NCI-H2029 treated with DMSO at 0.1 percent for 48 hours (cell line): Measurements from ENCODE around the gene COL11A1.
"Not testable (repeated sequence)": the region's sequence is repeated elsewhere in the genome, so short reads cannot be mapped to it uniquely, and the experiment has no call there.

Source experiments
- DNase-seq: peaks from one replicate; lab custom pipeline; 2025; lab: John Stamatoyannopoulos, UW

COL11A1 gene

GRCh38 chr1:103108376-103109150 lies at the start of gene COL11A1:
COL11A1 (minus strand) TSS chr1:103108522; CDS start chr1:103108178, 344 bp downstream.
- DNase-seq, result no peak

- DNase-seq, result no peak
These were observed 48.6 kb upstream of the COL11A1 start for GRCh38 chr1:103156966-103157365.

- DNase-seq, result no peak
These were observed 37.8 kb upstream of the COL11A1 start for GRCh38 chr1:103146166-103146565.

GRCh38 chr1:103145449-103145848 lies 37.1 kb upstream of the COL11A1 start:
- DNase-seq, result no peak

GRCh38 chr1:103144681-103145080 lies 36.4 kb upstream of the COL11A1 start:
- no peak for DNase-seq

- no peak for DNase-seq
These were observed 34.1 kb upstream of the COL11A1 start for GRCh38 chr1:103142461-103142860.

GRCh38 chr1:103129796-103130195 lies 21.5 kb upstream of the COL11A1 start:
- DNase-seq, result no peak

- no peak for DNase-seq
These were observed 20.9 kb upstream of the COL11A1 start for GRCh38 chr1:103129255-103129654.

- DNase-seq, result not testable (repeated sequence)
These were observed 19.9 kb upstream of the COL11A1 start for GRCh38 chr1:103128256-103128655.

- no peak for DNase-seq
These were observed 16.9 kb upstream of the COL11A1 start for GRCh38 chr1:103125219-103125618.

- no peak for DNase-seq
These were observed 14.8 kb upstream of the COL11A1 start for GRCh38 chr1:103122983-103123720.

GRCh38 chr1:103120981-103121380 lies 12.7 kb upstream of the COL11A1 start:
- DNase-seq, result no peak

GRCh38 chr1:103112546-103112945 lies 4.2 kb upstream of the COL11A1 start:
- no peak for DNase-seq

- no peak for DNase-seq
These were observed 3.6 kb upstream of the COL11A1 start for GRCh38 chr1:103111926-103112325.

- DNase-seq, result no peak
These were observed 2.4 kb upstream of the COL11A1 start for GRCh38 chr1:103110701-103111100.

- DNase-seq, result no peak
These were observed 1.1 kb upstream of the COL11A1 start for GRCh38 chr1:103109311-103109920.

- no peak for DNase-seq
These were observed 464 bp downstream of the COL11A1 start for GRCh38 chr1:103107741-103108375.

GRCh38 chr1:103106426-103107341 lies 1.6 kb downstream of the COL11A1 start:
- no peak for DNase-seq

- no peak for DNase-seq
These were observed 6.9 kb downstream of the COL11A1 start for GRCh38 chr1:103101399-103101798.

GRCh38 chr1:103089221-103089620 lies 19.1 kb downstream of the COL11A1 start:
- DNase-seq, result no peak

- DNase-seq, result no peak
These were observed 21.1 kb downstream of the COL11A1 start for GRCh38 chr1:103087256-103087655.
